GM12878 (cell line): ENCODE results near the gene KDM1B.

ENCODE experiments used
- CHD4 ChIP-seq: fragments of 200-600 bp; sonication (generic); IDR thresholded peaks from 2 replicates; pipeline ENCODE4 v1.6.1; 2016; ENCODE audit warnings: mild to moderate bottlenecking
- CTCF ChIP-seq, 3 experiments: IDR thresholded peaks in 2 of 3; conservative IDR thresholded peaks in 1 of 3; 2 replicates each; pipeline ENCODE4 v1.5.1; 2011; ENCODE audit warnings: low read depth in 3 of 3, low read length in 3 of 3, mild to moderate bottlenecking in 3 of 3, control low read depth in 2 of 3, moderate library complexity in 2 of 3, inconsistent platforms in 1 of 3, mixed read lengths in 1 of 3; ENCODE audit not compliant: control insufficient read depth in 2 of 3, insufficient read depth in 1 of 3; ENCODE audit errors: extremely low read depth in 1 of 3
- EGR1 ChIP-seq, 2 experiments: IDR thresholded peaks; 1 replicate in 1 of 2; 2 replicates in 1 of 2; pipeline ENCODE4 v1.6.1; 2011 to 2012; ENCODE audit warnings: low read depth in 2 of 2, low read length in 2 of 2, borderline replicate concordance in 1 of 2, mild to moderate bottlenecking in 1 of 2, moderate library complexity in 1 of 2
- EP300 ChIP-seq, 2 experiments: fragments of 150-350 bp in 1 of 2; IDR thresholded peaks; 2 replicates each; pipeline ENCODE4 v1.6.1; 2011 to 2012; ENCODE audit warnings: low read depth in 2 of 2, low read length in 2 of 2, borderline replicate concordance in 1 of 2, improper control_type of control experiment in 1 of 2, inconsistent platforms in 1 of 2; ENCODE audit not compliant: control insufficient read depth in 1 of 2
- ESRRA ChIP-seq: IDR thresholded peaks from 2 replicates; pipeline ENCODE4 v1.6.1; 2012; ENCODE audit warnings: mild to moderate bottlenecking, low read length, improper control_type of control experiment
- EZH2 ChIP-seq: IDR thresholded peaks from 2 replicates; pipeline ENCODE4 v1.6.1; 2012; ENCODE audit warnings: low read depth, mild to moderate bottlenecking, control low read depth, inconsistent platforms, low read length, borderline replicate concordance; ENCODE audit not compliant: control insufficient read depth
- FOXM1 ChIP-seq: IDR thresholded peaks from 2 replicates; pipeline ENCODE4 v1.6.1; 2012; ENCODE audit warnings: low read depth, mild to moderate bottlenecking, inconsistent platforms, low read length, moderate library complexity
- LARP7 ChIP-seq: fragments of 450-650 bp; IDR thresholded peaks from 2 replicates; pipeline ENCODE4 v1.6.1; 2017; ENCODE audit warnings: mild to moderate bottlenecking
- POLR2A ChIP-seq: IDR thresholded peaks from 2 replicates; pipeline ENCODE4 v1.6.1; 2011; ENCODE audit warnings: low read depth, mild to moderate bottlenecking, low read length
- SIN3A ChIP-seq: IDR thresholded peaks from 2 replicates; pipeline ENCODE4 v1.6.1; 2012; ENCODE audit warnings: low read depth, low read length, improper control_type of control experiment
- YY1 ChIP-seq: IDR thresholded peaks from 2 replicates; pipeline ENCODE4 v1.6.1; 2011; ENCODE audit warnings: low read depth, mild to moderate bottlenecking, low read length

GRCh38 chr6:18213439-18213838 lies 58.2 kb downstream of the KDM1B start:
- no peak for TF ChIP-seq FOXM1
- TF ChIP-seq CTCF (IDR thresholded peaks at IDR 0.05 in 2 of 3, conservative IDR thresholded peaks at IDR 0.05 in 1 of 3; ENCODE audit: control insufficient read depth in 2 of 3, extremely low read depth in 1 of 3, insufficient read depth in 1 of 3, low read depth in 3 of 3, low read length in 3 of 3) = no peak
- no peak for TF ChIP-seq POLR2A
- TF ChIP-seq LARP7 = no peak
- TF ChIP-seq EP300 (IDR thresholded peaks at IDR 0.05; ENCODE audit: borderline replicate concordance in 1 of 2, control insufficient read depth in 1 of 2, low read depth in 2 of 2, low read length in 2 of 2) = no peak
- TF ChIP-seq EGR1 (IDR thresholded peaks at IDR 0.05; ENCODE audit: borderline replicate concordance in 1 of 2, low read depth in 2 of 2, low read length in 2 of 2) = no peak
- no peak for TF ChIP-seq CHD4
- no peak for TF ChIP-seq SIN3A
- no peak for TF ChIP-seq EZH2
- TF ChIP-seq YY1 = no peak
- TF ChIP-seq ESRRA = no peak
